NCI-H345 (cell line): ENCODE data around the gene RNF214.
"Not testable (repeated sequence)": the region's sequence is repeated elsewhere in the genome, so short reads cannot be mapped to it uniquely, and the experiment has no call there.

Source experiments
- DNase-seq: peaks from one replicate; lab custom pipeline; 2025; lab: John Stamatoyannopoulos, UW

The RNF214 gene

GRCh38 chr11:117230999-117231841, 1.3 kb upstream of the RNF214 start:
- no peak for DNase-seq

GRCh38 chr11:117231842-117232091, 704 bp upstream of the RNF214 start, which contains the start of gene PCSK7:
Gene PCSK7 (minus strand): TSS chr11:117232073. CDS start chr11:117229844, 2,229 bp downstream.
- DNase-seq = no peak

GRCh38 chr11:117232911-117233409, 489 bp downstream of the RNF214 start:
- DNase-seq = no peak

DNA sequence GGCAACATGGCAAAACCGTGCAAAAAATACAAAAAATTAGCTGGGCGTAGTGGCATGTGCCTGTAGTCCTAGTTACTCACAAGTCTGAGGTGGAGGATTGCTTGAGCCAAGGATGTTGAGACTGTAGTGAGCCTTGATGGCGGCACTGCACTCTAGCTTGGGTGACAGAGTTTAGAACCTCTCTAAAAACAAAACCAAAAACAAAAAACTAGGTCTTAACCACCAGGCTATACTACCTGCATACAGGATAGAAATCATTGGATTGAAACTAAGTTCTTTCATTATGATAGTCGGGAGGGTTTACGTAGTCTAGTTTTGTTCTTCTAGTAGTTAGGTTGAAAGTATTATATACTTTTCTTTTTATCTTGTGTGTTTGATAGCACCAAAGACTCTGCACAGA, 5.8 kb downstream of the RNF214 start:
- no peak for DNase-seq

- no peak for DNase-seq
Observed at GRCh38 chr11:117239295-117239694, 6.8 kb downstream of the RNF214 start.

DNA sequence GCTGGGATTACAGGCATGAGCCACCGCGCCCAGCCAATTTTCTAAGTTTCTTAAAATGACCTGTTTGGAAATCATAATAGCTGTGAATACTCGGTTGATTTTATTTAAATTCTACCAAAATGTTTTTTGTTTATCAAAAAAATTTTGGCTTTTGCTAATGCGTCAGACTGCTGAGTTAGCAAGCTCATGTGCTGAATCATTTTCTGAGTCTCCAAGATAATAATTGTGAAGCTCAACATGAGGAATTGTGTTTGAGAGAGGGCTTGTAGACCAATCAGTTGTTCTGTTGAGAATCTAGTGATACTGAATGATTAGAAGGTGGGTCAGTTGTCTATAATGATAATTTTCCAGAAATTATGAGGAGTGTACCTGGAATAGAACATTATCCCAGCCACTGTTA, 15.9 kb downstream of the RNF214 start:
- no peak for DNase-seq

- DNase-seq = no peak
Observed at GRCh38 chr11:117249571-117249970, 17.1 kb downstream of the RNF214 start.

DNA sequence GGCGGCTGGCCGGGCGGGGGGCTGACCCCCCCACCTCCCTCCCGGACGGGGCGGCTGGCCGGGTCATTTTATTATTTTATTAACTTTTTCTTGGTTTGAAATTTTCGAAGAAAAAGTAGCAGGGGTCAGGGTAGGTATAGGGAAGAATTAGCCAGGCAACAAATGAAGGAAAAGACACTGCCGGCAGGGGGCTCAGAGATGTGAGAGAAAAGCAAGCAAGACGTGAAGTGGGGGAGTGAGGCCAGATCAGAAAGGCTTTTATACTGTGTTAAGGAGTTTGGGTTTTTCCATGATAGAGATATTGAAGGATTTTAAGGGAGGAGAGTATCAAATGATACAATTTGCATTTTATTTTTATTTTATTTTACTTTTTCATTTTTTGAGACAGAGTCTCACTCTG, 19.0 kb downstream of the RNF214 start:
- DNase-seq = no peak

DNA sequence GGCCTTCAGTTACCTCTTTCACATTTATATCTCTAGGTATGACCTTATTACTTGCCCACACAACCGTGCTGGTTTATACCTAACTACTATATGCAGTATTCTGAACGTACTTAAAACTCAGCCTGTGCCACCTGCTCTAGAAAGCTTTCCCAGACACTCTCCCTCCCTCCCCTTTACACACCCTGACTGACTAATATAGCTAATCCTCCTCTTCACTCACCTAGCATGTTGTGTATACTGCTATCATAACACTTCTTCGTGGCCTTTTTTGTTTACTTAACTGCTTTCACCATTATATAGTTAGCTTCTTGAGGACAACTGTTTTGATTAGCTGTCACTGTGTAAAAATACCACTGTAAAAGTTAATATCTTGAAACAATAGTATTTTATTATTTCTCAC, 23.5 kb downstream of the RNF214 start:
- no peak for DNase-seq

DNA sequence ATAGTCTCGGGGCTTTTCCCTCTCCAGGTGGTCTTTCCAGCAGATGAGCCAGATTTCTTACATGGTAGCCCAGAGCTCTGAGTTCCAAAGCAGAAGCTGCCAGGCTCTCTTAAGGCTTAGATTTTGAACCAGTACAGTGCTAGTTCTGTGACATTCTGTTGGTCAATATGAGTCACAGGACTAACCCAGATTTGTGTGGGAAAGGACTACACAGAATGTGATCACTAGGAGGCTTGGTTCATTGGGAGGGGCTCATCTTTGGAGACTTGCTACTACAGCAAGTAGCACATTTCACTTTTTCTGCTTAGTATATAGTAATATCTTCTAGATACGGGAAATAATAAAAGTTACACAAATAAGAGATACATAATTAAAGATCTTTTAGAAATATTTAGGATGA, 24.1 kb downstream of the RNF214 start:
- DNase-seq = no peak

GRCh38 chr11:117258576-117258975, 26.1 kb downstream of the RNF214 start:
- no peak for DNase-seq

DNA sequence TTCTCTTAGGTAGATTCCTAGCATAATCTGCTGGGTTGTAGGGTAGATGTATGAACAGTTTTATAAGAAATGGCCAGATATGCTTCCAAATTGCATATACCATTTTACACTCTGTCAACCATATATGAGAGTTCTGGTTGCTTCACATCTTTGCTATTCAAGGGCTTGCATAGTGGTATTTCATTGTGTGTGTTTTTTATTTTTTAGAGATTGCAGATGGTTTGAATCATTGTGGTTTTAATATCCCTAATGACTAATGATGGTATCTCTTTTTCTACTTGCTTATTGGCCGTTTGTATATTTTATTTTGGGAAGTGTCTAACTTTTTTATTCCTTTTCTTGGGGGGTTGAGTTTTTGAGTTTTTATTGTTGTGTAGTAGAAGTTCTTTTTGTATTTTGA, 26.9 kb downstream of the RNF214 start:
- no peak for DNase-seq

GRCh38 chr11:117264624-117265323, 32.3 kb downstream of the RNF214 start:
- not testable (repeated sequence) for DNase-seq

- DNase-seq = no peak
Observed at GRCh38 chr11:117265745-117266144, 33.3 kb downstream of the RNF214 start.

GRCh38 chr11:117269856-117270255, 37.4 kb downstream of the RNF214 start:
- DNase-seq = no peak

- DNase-seq = no peak
Observed at GRCh38 chr11:117271208-117271607, 38.7 kb downstream of the RNF214 start.

DNA sequence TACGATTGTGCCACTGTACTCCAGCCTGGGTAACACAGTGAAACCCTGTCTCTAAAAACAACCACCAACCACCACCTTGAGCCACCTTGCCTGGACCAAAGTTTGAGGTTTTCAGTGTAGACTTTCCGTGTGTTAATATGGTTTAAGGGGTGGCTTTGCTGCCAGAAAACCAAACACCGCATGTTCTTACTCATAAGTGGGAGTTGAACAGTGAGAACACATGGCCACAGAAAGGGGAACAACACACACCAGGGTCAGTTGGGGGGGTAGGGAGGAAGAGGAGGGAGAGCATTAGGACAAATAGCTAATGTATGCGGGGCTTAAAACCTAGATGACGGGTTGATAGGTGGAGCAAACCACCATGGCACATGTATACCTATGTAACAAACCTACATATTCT, 39.7 kb downstream of the RNF214 start:
- DNase-seq = not testable (repeated sequence)

DNA sequence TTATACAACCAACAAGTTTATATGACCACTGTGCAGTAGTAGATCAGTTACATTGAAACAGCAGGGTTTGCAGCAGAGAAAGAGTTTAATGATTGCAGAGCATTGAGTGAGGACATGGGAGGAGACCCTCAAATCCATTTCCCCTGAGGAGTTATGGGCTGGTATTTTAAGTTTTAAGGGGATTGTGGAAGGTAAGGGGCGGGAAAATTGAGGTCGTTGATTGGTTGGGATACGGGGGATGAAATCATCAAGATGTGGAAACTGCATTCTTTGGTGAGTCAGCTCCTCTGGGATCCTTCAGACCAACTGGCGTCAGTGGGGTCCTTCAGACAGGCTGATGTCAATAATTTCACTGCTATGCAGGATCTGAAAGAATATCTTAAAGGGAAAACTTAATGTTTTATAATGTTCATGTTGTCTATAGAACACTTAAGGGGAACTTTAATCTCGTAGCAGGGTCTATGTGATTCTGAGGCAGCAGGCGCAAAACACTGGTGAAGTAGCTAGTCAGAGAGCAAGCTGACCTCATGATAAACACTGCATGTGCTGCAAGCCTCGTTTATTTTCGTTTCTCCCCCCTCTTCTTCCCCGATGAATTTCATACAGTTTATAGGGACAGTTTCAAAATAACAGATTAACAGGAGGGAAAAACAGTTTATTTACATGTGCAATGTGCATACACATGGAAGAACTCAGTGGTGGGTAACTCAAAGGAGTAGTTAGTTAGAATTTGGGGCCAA, 41.2 kb downstream of the RNF214 start:
- DNase-seq = no peak

DNA sequence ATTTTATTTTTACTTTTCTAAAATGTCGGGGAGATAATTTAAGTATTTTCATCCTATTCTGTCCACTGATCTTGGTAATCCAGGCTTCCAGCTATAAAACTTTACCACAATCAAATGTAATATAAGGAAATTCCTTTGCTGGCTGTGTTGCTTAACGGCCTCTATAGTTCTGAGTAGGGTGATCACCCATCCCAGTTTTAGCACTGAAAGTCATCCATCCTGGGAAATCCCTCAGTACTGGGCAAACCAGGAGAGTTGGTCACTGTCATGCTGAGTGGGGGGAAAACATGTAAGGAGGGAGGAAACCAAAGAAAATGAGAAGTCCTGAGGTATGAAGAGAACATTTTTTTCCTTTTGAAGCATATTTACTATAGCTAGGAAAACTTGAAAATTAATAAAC, 45.9 kb downstream of the RNF214 start:
- no peak for DNase-seq

- DNase-seq = no peak
Observed at GRCh38 chr11:117279711-117280376, 47.4 kb downstream of the RNF214 start.

DNA sequence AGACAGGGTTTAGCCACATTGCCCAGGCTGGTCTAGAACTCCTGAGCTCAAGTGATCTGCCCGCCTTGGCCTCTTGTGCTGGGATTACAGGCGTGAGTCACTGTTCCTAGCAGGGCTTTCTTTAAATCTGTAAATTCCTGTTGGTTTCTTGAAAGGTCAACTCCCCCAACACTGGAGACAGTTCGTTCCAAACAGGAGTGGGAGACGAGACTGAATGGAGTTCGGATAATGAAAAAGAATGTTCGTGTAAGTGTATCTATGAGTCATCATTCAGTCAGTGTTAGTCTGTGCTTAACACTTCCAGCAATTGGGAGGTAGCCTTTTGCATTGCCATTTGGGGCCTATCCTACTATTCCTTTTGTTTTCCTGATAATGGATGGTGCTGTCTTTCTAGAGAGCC, 48.7 kb downstream of the RNF214 start:
- no peak for DNase-seq

DNA sequence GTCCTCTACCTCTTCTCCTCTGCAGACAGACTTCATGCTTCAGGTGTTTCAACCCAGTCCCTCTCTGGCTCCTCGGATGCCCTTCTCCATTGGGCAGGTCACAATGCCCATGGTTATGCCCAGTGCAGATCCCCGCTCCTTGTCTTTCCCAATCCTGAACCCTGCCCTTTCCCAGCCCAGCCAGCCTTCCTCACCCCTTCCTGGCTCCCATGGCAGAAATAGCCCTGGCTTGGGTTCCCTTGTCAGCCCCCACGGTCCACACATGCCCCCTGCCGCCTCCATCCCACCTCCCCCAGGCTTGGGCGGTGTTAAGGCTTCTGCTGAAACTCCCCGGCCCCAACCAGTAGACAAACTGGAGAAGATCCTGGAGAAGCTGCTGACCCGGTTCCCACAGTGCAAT, 49.4 kb downstream of the RNF214 start:
- no peak for DNase-seq
